K562 (cell line): ENCODE measurements around the gene KCNK7. TPM values are rescaled to one million over a fixed set of nuclear protein-coding genes. Genes with fewer than 3 reads are reported as not detected.

Source experiments
- POLR2G ChIP-seq: fragments of 200-400 bp; formaldehyde crosslinking; IDR thresholded peaks from 2 replicates; pipeline ENCODE4 v1.6.1; 2017; ENCODE audit warnings: low read depth, mild to moderate bottlenecking, antibody characterized with exemption, low read length, moderate library complexity
- ZNF395 ChIP-seq: fragments of 200-800 bp; sonication (Bioruptor generic); IDR thresholded peaks from 2 replicates; pipeline ENCODE4 v1.6.1; 2017; ENCODE audit warnings: missing genetic modification characterization, missing compliant biosample characterization
- polyA plus RNA-seq, 8 experiments: library from polyadenylated mRNA; depleted of rRNA in 4 of 8; stranded (reverse) in 5 of 8; unstranded in 3 of 8; fragments of >200 nt; fragmentation: Nextera tagmentation in 2 of 8; fragmentation: Illumina TruSeq in 1 of 8; extraction: Ambion mirVana in 2 of 8; extraction: Trizol in 1 of 8; gene quantifications; 2 replicates each; pipeline versions ENCODE4 v1.2.1 to v1.2.3, GENCODE V29; 2011 to 2014; ENCODE audit warnings: inconsistent platforms in 1 of 8, missing spikeins in 1 of 8
- total RNA-seq, 7 experiments: library from RNA; depleted of rRNA in 6 of 7; stranded (reverse); fragments of >200 nt in 6 of 7; fragmentation: Illumina TruSeq in 2 of 7; extraction: Trizol in 2 of 7; gene quantifications; 2 replicates each; pipeline versions ENCODE4 v1.2.1 to v1.2.3, GENCODE V29; 2011 to 2021; ENCODE audit warnings: low replicate concordance in 1 of 7
- TF ChIP-seq, protein P1 (sequence below), 2 experiments: fragments of 450-650 bp in 1 of 2; sonication (generic) in 1 of 2; formaldehyde crosslinking in 1 of 2; IDR thresholded peaks; 2 replicates each; pipeline versions ENCODE4 v1.7.1 to v1.9.0; 2016 to 2022; ENCODE audit warnings: inconsistent platforms in 1 of 2, mild to moderate bottlenecking in 1 of 2, missing genetic modification reagents in 1 of 2

Gene KCNK7
- total and polyA plus RNA-seq, 9 of the 15 experiments (the other 6 are each of a cell fraction or from before 2014, with no cell fraction given): 0.07 to 0.40 TPM; not detected in 7

DNA sequence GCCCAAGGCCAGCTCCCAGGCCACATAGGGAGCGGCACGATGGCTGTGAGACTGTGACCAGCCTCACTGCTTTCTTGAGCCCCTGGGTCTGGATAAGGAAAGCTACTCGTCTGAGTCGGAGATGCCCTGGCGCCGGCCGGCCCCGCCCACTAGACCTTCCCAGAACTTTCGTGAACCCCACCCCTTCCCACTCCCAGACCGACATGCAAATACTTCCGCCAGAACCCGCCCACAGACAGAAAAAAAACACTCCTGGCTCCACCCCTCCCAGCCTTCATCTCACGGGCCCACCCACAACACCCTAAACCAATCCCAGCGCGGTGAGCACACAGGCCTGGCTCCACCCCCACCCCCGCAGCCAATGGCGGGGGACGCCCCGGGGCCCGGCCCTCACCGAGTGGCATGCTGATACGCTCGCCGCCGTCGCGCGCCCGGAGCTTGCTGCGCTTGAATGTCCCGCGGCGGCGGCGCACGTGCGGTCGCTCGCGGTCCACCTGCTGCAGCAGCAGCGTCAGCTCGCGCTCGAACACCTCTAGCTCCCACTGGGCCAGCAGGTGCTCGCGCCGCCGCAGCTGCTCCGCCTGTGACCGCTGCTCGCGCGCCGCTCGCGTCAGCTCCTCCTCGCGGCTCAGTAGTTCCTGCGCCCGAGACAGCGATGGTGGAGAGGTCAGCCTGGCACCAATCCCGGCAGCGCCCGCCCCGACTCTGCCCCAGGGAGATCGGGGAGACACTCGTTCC is 11.4 kb upstream of the KCNK7 start (continued):
- TF ChIP-seq, protein P1, sequence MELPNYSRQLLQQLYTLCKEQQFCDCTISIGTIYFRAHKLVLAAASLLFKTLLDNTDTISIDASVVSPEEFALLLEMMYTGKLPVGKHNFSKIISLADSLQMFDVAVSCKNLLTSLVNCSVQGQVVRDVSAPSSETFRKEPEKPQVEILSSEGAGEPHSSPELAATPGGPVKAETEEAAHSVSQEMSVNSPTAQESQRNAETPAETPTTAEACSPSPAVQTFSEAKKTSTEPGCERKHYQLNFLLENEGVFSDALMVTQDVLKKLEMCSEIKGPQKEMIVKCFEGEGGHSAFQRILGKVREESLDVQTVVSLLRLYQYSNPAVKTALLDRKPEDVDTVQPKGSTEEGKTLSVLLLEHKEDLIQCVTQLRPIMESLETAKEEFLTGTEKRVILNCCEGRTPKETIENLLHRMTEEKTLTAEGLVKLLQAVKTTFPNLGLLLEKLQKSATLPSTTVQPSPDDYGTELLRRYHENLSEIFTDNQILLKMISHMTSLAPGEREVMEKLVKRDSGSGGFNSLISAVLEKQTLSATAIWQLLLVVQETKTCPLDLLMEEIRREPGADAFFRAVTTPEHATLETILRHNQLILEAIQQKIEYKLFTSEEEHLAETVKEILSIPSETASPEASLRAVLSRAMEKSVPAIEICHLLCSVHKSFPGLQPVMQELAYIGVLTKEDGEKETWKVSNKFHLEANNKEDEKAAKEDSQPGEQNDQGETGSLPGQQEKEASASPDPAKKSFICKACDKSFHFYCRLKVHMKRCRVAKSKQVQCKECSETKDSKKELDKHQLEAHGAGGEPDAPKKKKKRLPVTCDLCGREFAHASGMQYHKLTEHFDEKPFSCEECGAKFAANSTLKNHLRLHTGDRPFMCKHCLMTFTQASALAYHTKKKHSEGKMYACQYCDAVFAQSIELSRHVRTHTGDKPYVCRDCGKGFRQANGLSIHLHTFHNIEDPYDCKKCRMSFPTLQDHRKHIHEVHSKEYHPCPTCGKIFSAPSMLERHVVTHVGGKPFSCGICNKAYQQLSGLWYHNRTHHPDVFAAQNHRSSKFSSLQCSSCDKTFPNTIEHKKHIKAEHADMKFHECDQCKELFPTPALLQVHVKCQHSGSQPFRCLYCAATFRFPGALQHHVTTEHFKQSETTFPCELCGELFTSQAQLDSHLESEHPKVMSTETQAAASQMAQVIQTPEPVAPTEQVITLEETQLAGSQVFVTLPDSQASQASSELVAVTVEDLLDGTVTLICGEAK (IDR thresholded peaks at IDR 0.05): no peak
- TF ChIP-seq, protein P1 (CRISPR knock-in tag; IDR thresholded peaks at IDR 0.05): no peak
- TF ChIP-seq POLR2G (peak; percentile 12; the same call in 1 of the 2 replicates), ZNF395 (no peak)
